Right lobe of liver (tissue), 4 donors: ENCODE measurements around the gene NUP43.

Source experiments
- CTCF ChIP-seq, 4 donors: fragments of 200-600 bp in 3 of 4; fragments of 450-650 bp in 1 of 4; IDR thresholded peaks; one replicate each; pipeline versions ENCODE4 v1.5.1 to v1.8.0; 2016 to 2022; ENCODE audit warnings: antibody characterized with exemption in 4 of 4, mild to moderate bottlenecking in 2 of 4
- POLR2A ChIP-seq: fragments of 450-650 bp; IDR thresholded peaks from one replicate; pipeline ENCODE4 v1.6.1; 2017; ENCODE audit warnings: antibody characterized with exemption, mild to moderate bottlenecking
- donor health status: DM: no; HTN: no; CAD: no.
- donor health status: DM: no; HTN: no; CAD: no.
- donor health status: DM: no; HTN: yes; CAD: no.

GRCh38 chr6:149781715-149782114 is 35.4 kb upstream of the NUP43 start:
- TF ChIP-seq CTCF (IDR thresholded peaks at IDR 0.05): no peak
- no peak for TF ChIP-seq POLR2A
